ENCODE measurements around the gene MLANA.

MLANA gene

GRCh38 chr9:5910413-5911057, 19.8 kb downstream of the MLANA start:
- H3K4me3 ChIP-seq (ENCODE audit: control insufficient read depth in 1 of 7, extremely low read depth in 1 of 7, insufficient read depth in 4 of 7, low read depth in 2 of 7, low read length in 6 of 7): no peak overlapping the region
- H3K27me3 ChIP-seq (replicated peaks in 2 of 5; ENCODE audit: control insufficient read depth in 4 of 5, insufficient read depth in 5 of 5, low read length in 4 of 5): no peaks in the 10 kb centered on the region
- H3K9me3 ChIP-seq (ENCODE audit: control extremely low read depth in 1 of 5, control insufficient read depth in 4 of 5, insufficient read depth in 2 of 5, low read depth in 1 of 5, low read length in 4 of 5): no peaks in the 10 kb centered on the region
- DNase-seq: no peak
- POLR2A ChIA-PET: no interaction called here
- CTCF ChIA-PET: interaction anchor here (0.9 kb wide), 2 partner anchors 9 to 12 kb away, joined by 3 to 4 read pairs; no protein-coding TSS in a partner anchor
- peaks cover 0 to 9% (median 3%) of the 10 kb centered on the region in 4 experiments for H3K36me3 ChIP-seq (ENCODE audit: control insufficient read depth in 4 of 4, insufficient read depth in 4 of 4, low read length in 3 of 4)
- H3K4me1 ChIP-seq (ENCODE audit: control extremely low read depth in 1 of 4, control insufficient read depth in 4 of 4, insufficient read depth in 4 of 4, low read length in 3 of 4): no peaks in the 10 kb centered on the region
- WGBS (ENCODE audit: insufficient coverage): 88% methylated on average over 1 of the region's 1 CpG
- no peak overlapping the region for H3K27ac ChIP-seq (ENCODE audit: insufficient read depth in 1 of 2, low read depth in 1 of 2, low read length in 2 of 2, poor library complexity in 1 of 2, severe bottlenecking in 2 of 2)

DNA sequence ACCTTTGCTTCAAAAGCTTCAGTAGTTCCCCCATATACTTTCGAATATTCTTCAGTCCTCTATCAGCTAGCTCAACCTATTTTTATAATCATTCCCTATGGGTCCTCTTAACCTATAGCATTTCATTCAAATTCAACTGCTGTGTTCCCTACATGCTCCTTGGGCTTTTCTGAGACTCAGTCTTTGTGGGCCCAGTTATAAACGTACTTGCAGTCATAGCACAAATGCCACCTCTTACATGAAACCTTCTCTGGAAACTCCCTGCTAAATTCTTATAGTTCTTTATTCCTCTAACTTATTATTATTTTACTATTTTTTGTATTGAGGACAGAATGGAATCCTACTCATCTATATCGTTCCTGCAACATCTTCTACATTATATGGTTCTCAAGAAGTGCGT, 24.7 kb downstream of the MLANA start:
- no peaks in the 10 kb centered on the region for H3K4me1 ChIP-seq (ENCODE audit: control extremely low read depth in 1 of 4, control insufficient read depth in 4 of 4, insufficient read depth in 4 of 4, low read length in 3 of 4)
- H3K27me3 ChIP-seq (replicated peaks in 2 of 5; ENCODE audit: control insufficient read depth in 4 of 5, insufficient read depth in 5 of 5, low read length in 4 of 5): no peaks in the 10 kb centered on the region
- no peak for DNase-seq
- no peak overlapping the region for H3K27ac ChIP-seq (ENCODE audit: insufficient read depth in 1 of 2, low read depth in 1 of 2, low read length in 2 of 2, poor library complexity in 1 of 2, severe bottlenecking in 2 of 2)
- H3K36me3 ChIP-seq (ENCODE audit: control insufficient read depth in 4 of 4, insufficient read depth in 4 of 4, low read length in 3 of 4): peaks cover 0 to 9% (median 4%) of the 10 kb centered on the region in 4 experiments
- ChIA-PET CTCF (interaction anchor here (1.1 kb wide), 1 partner anchor 14 kb away, joined by 3 read pairs; no protein-coding TSS in a partner anchor), POLR2A (no interaction called here)
- WGBS (ENCODE audit: insufficient coverage): 100% methylated on average over 1 of the region's 4 CpGs
- H3K4me3 ChIP-seq (ENCODE audit: control insufficient read depth in 1 of 7, extremely low read depth in 1 of 7, insufficient read depth in 4 of 7, low read depth in 2 of 7, low read length in 6 of 7): no peak overlapping the region
- no peaks in the 10 kb centered on the region for H3K9me3 ChIP-seq (ENCODE audit: control extremely low read depth in 1 of 5, control insufficient read depth in 4 of 5, insufficient read depth in 2 of 5, low read depth in 1 of 5, low read length in 4 of 5)

DNA sequence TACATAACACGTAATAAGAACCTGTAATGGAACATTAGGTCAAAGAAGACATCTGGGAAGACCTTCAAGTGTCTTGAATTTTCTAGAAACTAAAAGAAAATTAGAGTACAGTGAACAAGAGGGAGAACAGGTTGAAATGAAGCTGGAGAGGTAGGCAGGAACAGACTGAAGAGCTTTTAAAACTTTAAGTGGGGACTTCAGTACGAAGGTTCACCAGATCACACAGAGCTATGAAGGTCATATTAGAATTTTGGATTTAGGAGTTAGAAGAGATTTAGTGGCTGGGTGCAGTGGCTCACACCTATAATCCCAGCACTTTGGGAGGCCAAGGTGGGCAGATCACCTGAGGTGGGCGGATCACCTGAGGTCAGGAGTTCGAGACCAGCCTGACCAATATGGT, 26.6 kb downstream of the MLANA start:
- no peaks in the 10 kb centered on the region for H3K27me3 ChIP-seq (replicated peaks in 2 of 5; ENCODE audit: control insufficient read depth in 4 of 5, insufficient read depth in 5 of 5, low read length in 4 of 5)
- 100% methylated on average over 3 of the region's 4 CpGs for WGBS (ENCODE audit: insufficient coverage)
- H3K27ac ChIP-seq (ENCODE audit: insufficient read depth in 1 of 2, low read depth in 1 of 2, low read length in 2 of 2, poor library complexity in 1 of 2, severe bottlenecking in 2 of 2): no peak overlapping the region
- no peak for DNase-seq
- H3K4me1 ChIP-seq (ENCODE audit: control extremely low read depth in 1 of 4, control insufficient read depth in 4 of 4, insufficient read depth in 4 of 4, low read length in 3 of 4): no peaks in the 10 kb centered on the region
- ChIA-PET CTCF (interaction anchor here (0.5 to 1.1 kb wide), 2 partner anchors 106 to 128 kb away, joined by 3 to 4 read pairs; no protein-coding TSS in a partner anchor), POLR2A (no interaction called here)
- H3K36me3 ChIP-seq (ENCODE audit: control insufficient read depth in 4 of 4, insufficient read depth in 4 of 4, low read length in 3 of 4): peaks cover 11 to 22% (median 18%) of the 10 kb centered on the region in 4 experiments
- no peak overlapping the region for H3K4me3 ChIP-seq (ENCODE audit: control insufficient read depth in 1 of 7, extremely low read depth in 1 of 7, insufficient read depth in 4 of 7, low read depth in 2 of 7, low read length in 6 of 7)
- no peaks in the 10 kb centered on the region for H3K9me3 ChIP-seq (ENCODE audit: control extremely low read depth in 1 of 5, control insufficient read depth in 4 of 5, insufficient read depth in 2 of 5, low read depth in 1 of 5, low read length in 4 of 5)

DNA sequence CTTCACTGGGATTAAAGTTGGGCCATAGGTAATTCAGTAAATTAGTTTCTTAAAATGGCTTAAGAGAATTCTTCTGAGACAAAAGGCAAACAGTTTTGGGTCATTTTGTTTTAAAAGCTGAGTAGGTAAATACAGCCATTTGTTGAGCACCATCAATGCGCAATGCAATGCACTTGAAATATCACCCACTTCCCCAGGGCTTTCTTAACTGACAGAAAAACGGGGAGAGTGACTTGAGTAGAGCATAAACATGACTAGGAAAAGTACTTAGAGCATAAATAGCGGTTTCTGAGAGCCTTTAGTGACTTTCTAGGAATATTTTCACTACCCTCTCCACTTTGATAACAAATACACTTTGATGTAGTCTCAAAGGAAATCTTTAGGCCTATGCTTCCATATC, 27.2 kb downstream of the MLANA start:
- no peaks in the 10 kb centered on the region for H3K27me3 ChIP-seq (replicated peaks in 2 of 5; ENCODE audit: control insufficient read depth in 4 of 5, insufficient read depth in 5 of 5, low read length in 4 of 5)
- ChIA-PET CTCF (interaction anchor here (1.0 to 1.1 kb wide), 2 partner anchors 106 to 114 kb away, joined by 3 read pairs; no protein-coding TSS in a partner anchor), POLR2A (no interaction called here)
- H3K9me3 ChIP-seq (ENCODE audit: control extremely low read depth in 1 of 5, control insufficient read depth in 4 of 5, insufficient read depth in 2 of 5, low read depth in 1 of 5, low read length in 4 of 5): no peaks in the 10 kb centered on the region
- WGBS (ENCODE audit: insufficient coverage): 100% methylated on average over 1 of the region's 3 CpGs
- no peak overlapping the region for H3K4me3 ChIP-seq (ENCODE audit: control insufficient read depth in 1 of 7, extremely low read depth in 1 of 7, insufficient read depth in 4 of 7, low read depth in 2 of 7, low read length in 6 of 7)
- no peak overlapping the region for H3K27ac ChIP-seq (ENCODE audit: insufficient read depth in 1 of 2, low read depth in 1 of 2, low read length in 2 of 2, poor library complexity in 1 of 2, severe bottlenecking in 2 of 2)
- peaks cover 17 to 28% (median 23%) of the 10 kb centered on the region in 4 experiments for H3K36me3 ChIP-seq (ENCODE audit: control insufficient read depth in 4 of 4, insufficient read depth in 4 of 4, low read length in 3 of 4)
- no peaks in the 10 kb centered on the region for H3K4me1 ChIP-seq (ENCODE audit: control extremely low read depth in 1 of 4, control insufficient read depth in 4 of 4, insufficient read depth in 4 of 4, low read length in 3 of 4)
- no peak for DNase-seq

DNA sequence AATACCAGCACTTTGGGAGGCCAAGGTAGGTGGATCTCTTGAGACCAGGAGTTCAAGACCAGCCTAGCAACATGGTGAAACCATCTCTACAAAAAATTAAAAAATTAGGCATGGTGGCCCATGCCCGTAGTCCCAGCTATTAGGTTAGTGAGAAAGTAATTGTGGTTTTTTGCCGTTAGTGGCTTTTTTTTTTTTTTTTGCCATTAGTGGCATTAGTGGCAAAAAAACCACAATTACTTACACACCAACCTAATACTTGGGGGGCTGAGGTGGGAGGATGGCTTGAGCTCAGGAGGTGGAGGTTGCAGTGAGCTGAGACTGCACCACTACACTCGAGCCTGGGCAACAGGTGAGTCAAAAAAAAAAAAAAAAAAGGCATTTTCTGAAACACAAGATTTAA, 27.8 kb downstream of the MLANA start:
- ChIA-PET POLR2A (no interaction called here), CTCF (interaction anchor here (1.0 to 1.1 kb wide), 2 partner anchors 107 to 115 kb away, joined by 3 read pairs; no protein-coding TSS in a partner anchor)
- Histone ChIP-seq H3K27me3 (replicated peaks in 2 of 5; ENCODE audit: control insufficient read depth in 4 of 5, insufficient read depth in 5 of 5, low read length in 4 of 5) (no peaks in the 10 kb centered on the region), H3K4me1 (ENCODE audit: control extremely low read depth in 1 of 4, control insufficient read depth in 4 of 4, insufficient read depth in 4 of 4, low read length in 3 of 4) (no peaks in the 10 kb centered on the region), H3K36me3 (ENCODE audit: control insufficient read depth in 4 of 4, insufficient read depth in 4 of 4, low read length in 3 of 4) (peaks cover 18 to 30% (median 24%) of the 10 kb centered on the region in 4 experiments), H3K4me3 (ENCODE audit: control insufficient read depth in 1 of 7, extremely low read depth in 1 of 7, insufficient read depth in 4 of 7, low read depth in 2 of 7, low read length in 6 of 7) (no peak overlapping the region), H3K9me3 (ENCODE audit: control extremely low read depth in 1 of 5, control insufficient read depth in 4 of 5, insufficient read depth in 2 of 5, low read depth in 1 of 5, low read length in 4 of 5) (no peaks in the 10 kb centered on the region), H3K27ac (ENCODE audit: insufficient read depth in 1 of 2, low read depth in 1 of 2, low read length in 2 of 2, poor library complexity in 1 of 2, severe bottlenecking in 2 of 2) (no peak overlapping the region)
- DNase-seq: no peak
- no CpG with 5 or more reads among the region's 3 CpGs for WGBS (ENCODE audit: insufficient coverage)

- no peaks in the 10 kb centered on the region for H3K4me1 ChIP-seq (ENCODE audit: control extremely low read depth in 1 of 4, control insufficient read depth in 4 of 4, insufficient read depth in 4 of 4, low read length in 3 of 4)
- WGBS (ENCODE audit: insufficient coverage): 95% methylated on average over 2 of the region's 2 CpGs
- H3K9me3 ChIP-seq (ENCODE audit: control extremely low read depth in 1 of 5, control insufficient read depth in 4 of 5, insufficient read depth in 2 of 5, low read depth in 1 of 5, low read length in 4 of 5): no peaks in the 10 kb centered on the region
- DNase-seq: no peak
- ChIA-PET CTCF (interaction anchor here (1.1 to 1.8 kb wide), 2 partner anchors 13 to 22 kb away, joined by 3 to 5 read pairs; no protein-coding TSS in a partner anchor), POLR2A (no interaction called here)
- H3K4me3 ChIP-seq (ENCODE audit: control insufficient read depth in 1 of 7, extremely low read depth in 1 of 7, insufficient read depth in 4 of 7, low read depth in 2 of 7, low read length in 6 of 7): no peak overlapping the region
- peaks cover 21 to 43% (median 25%) of the 10 kb centered on the region in 4 experiments for H3K36me3 ChIP-seq (ENCODE audit: control insufficient read depth in 4 of 4, insufficient read depth in 4 of 4, low read length in 3 of 4)
- H3K27ac ChIP-seq (ENCODE audit: insufficient read depth in 1 of 2, low read depth in 1 of 2, low read length in 2 of 2, poor library complexity in 1 of 2, severe bottlenecking in 2 of 2): no peak overlapping the region
- no peaks in the 10 kb centered on the region for H3K27me3 ChIP-seq (replicated peaks in 2 of 5; ENCODE audit: control insufficient read depth in 4 of 5, insufficient read depth in 5 of 5, low read length in 4 of 5)
Observed at GRCh38 chr9:5920860-5921328, 30.2 kb downstream of the MLANA start.

GRCh38 chr9:5922192-5922591, 31.5 kb downstream of the MLANA start:
- POLR2A ChIA-PET: no interaction called here

More at GRCh38 chr9:5922192-5922591, 31.5 kb downstream of the MLANA start:
- H3K4me3 ChIP-seq (ENCODE audit: control insufficient read depth in 1 of 7, extremely low read depth in 1 of 7, insufficient read depth in 4 of 7, low read depth in 2 of 7, low read length in 6 of 7): no peak overlapping the region
- CTCF ChIA-PET: interaction anchor here (1.8 kb wide), 1 partner anchor 23 kb away, joined by 5 read pairs; no protein-coding TSS in a partner anchor
- H3K36me3 ChIP-seq (ENCODE audit: control insufficient read depth in 4 of 4, insufficient read depth in 4 of 4, low read length in 3 of 4): peaks cover 21 to 48% (median 27%) of the 10 kb centered on the region in 4 experiments
- H3K4me1 ChIP-seq (ENCODE audit: control extremely low read depth in 1 of 4, control insufficient read depth in 4 of 4, insufficient read depth in 4 of 4, low read length in 3 of 4): no peaks in the 10 kb centered on the region
- no peaks in the 10 kb centered on the region for H3K9me3 ChIP-seq (ENCODE audit: control extremely low read depth in 1 of 5, control insufficient read depth in 4 of 5, insufficient read depth in 2 of 5, low read depth in 1 of 5, low read length in 4 of 5)
- no peaks in the 10 kb centered on the region for H3K27me3 ChIP-seq (replicated peaks in 2 of 5; ENCODE audit: control insufficient read depth in 4 of 5, insufficient read depth in 5 of 5, low read length in 4 of 5)
- no peak overlapping the region for H3K27ac ChIP-seq (ENCODE audit: insufficient read depth in 1 of 2, low read depth in 1 of 2, low read length in 2 of 2, poor library complexity in 1 of 2, severe bottlenecking in 2 of 2)
- 93% methylated on average over 2 of the region's 2 CpGs for WGBS (ENCODE audit: insufficient coverage)
- DNase-seq: no peak
